HepG2 (cell line): ENCODE measurements around the gene CNOT1. TPM values are rescaled to one million over a fixed set of nuclear protein-coding genes. Genes with fewer than 3 reads are reported as not detected.

ENCODE experiments used
- ARNT2 ChIP-seq: sonication (generic); formaldehyde crosslinking; IDR thresholded peaks from 2 replicates; pipeline ENCODE4 v1.8.0; 2022; ENCODE audit warnings: mild to moderate bottlenecking, low read depth, missing genetic modification reagents, moderate library complexity
- ARNTL ChIP-seq: sonication (generic); formaldehyde crosslinking; IDR thresholded peaks from 2 replicates; pipeline ENCODE4 v1.4.0; 2020; ENCODE audit warnings: mild to moderate bottlenecking, missing genetic modification reagents
- BHLHE40 ChIP-seq: IDR thresholded peaks from 2 replicates; pipeline ENCODE4 v1.6.1; 2011; ENCODE audit warnings: low read length, improper control_type of control experiment
- CCAR2 ChIP-seq: fragments of 200-400 bp; formaldehyde crosslinking; optimal IDR thresholded peaks from 2 replicates; pipeline ENCODE3; 2018; ENCODE audit warnings: low read depth, mild to moderate bottlenecking, low read length, moderate library complexity
- DMTF1 ChIP-seq: sonication (generic); formaldehyde crosslinking; IDR thresholded peaks from 2 replicates; pipeline ENCODE4 v1.4.0; 2020; ENCODE audit warnings: mild to moderate bottlenecking, missing genetic modification reagents
- EED ChIP-seq: sonication (generic); formaldehyde crosslinking; IDR thresholded peaks from 2 replicates; pipeline ENCODE4 v1.5.0; 2020; ENCODE audit warnings: mild to moderate bottlenecking, missing genetic modification reagents
- EP300 ChIP-seq, 3 experiments: sonication (generic) in 1 of 3; formaldehyde crosslinking in 1 of 3; IDR thresholded peaks; 2 replicates each; pipeline versions ENCODE4 v1.5.1 to v1.6.1; 2011 to 2020; ENCODE audit warnings: low read depth in 2 of 3, low read length in 2 of 3, borderline replicate concordance in 1 of 3, improper control_type of control experiment in 1 of 3, mild to moderate bottlenecking in 1 of 3, missing genetic modification reagents in 1 of 3, moderate library complexity in 1 of 3
- HOXA5 ChIP-seq: sonication (generic); formaldehyde crosslinking; IDR thresholded peaks from 2 replicates; pipeline ENCODE4 v1.4.0; 2020; ENCODE audit warnings: missing genetic modification reagents
- MAX ChIP-seq: IDR thresholded peaks from 2 replicates; pipeline ENCODE4 v1.6.1; 2012; ENCODE audit warnings: inconsistent platforms
- MYC ChIP-seq: sonication (generic); formaldehyde crosslinking; IDR thresholded peaks from 2 replicates; pipeline ENCODE4 v1.9.0; 2021; ENCODE audit warnings: missing genetic modification reagents, borderline replicate concordance
- PHF20 ChIP-seq: sonication (generic); formaldehyde crosslinking; IDR thresholded peaks from 2 replicates; pipeline ENCODE4 v1.5.0; 2020; ENCODE audit warnings: mild to moderate bottlenecking, missing genetic modification reagents
- REPIN1 ChIP-seq: sonication (generic); formaldehyde crosslinking; IDR thresholded peaks from 2 replicates; pipeline ENCODE4 v1.8.0; 2022; ENCODE audit warnings: missing genetic modification reagents, low read depth, mild to moderate bottlenecking, borderline replicate concordance
- SALL1 ChIP-seq: sonication (generic); formaldehyde crosslinking; IDR thresholded peaks from 2 replicates; pipeline ENCODE4 v1.8.0; 2022; ENCODE audit warnings: mild to moderate bottlenecking, missing genetic modification reagents
- SALL2 ChIP-seq: sonication (generic); formaldehyde crosslinking; IDR thresholded peaks from 2 replicates; pipeline ENCODE4 v1.8.1; 2023; ENCODE audit warnings: mild to moderate bottlenecking, missing genetic modification reagents, inconsistent platforms
- SMC3 ChIP-seq: IDR thresholded peaks from 2 replicates; pipeline ENCODE4 v1.6.1; 2011; ENCODE audit warnings: low read length, improper control_type of control experiment
- TARDBP ChIP-seq: sonication (generic); formaldehyde crosslinking; IDR thresholded peaks from 2 replicates; pipeline ENCODE4 v1.8.0; 2022; ENCODE audit warnings: mild to moderate bottlenecking, missing genetic modification reagents
- THAP11 ChIP-seq: IDR thresholded peaks from 2 replicates; pipeline ENCODE4 v1.6.1; 2016; ENCODE audit warnings: missing biosample characterization, missing genetic modification reagents
- THRA ChIP-seq: sonication (generic); formaldehyde crosslinking; IDR thresholded peaks from 2 replicates; pipeline ENCODE4 v1.4.0; 2020; ENCODE audit warnings: missing genetic modification reagents, borderline replicate concordance
- ZBTB7A ChIP-seq: sonication (generic); formaldehyde crosslinking; IDR thresholded peaks from 2 replicates; pipeline ENCODE4 v1.8.0; 2022; ENCODE audit warnings: mild to moderate bottlenecking, missing genetic modification reagents
- ZFY ChIP-seq: sonication (generic); formaldehyde crosslinking; IDR thresholded peaks from 2 replicates; pipeline ENCODE4 v1.4.0; 2020; ENCODE audit warnings: missing genetic modification reagents
- ZNF160 ChIP-seq: sonication (generic); formaldehyde crosslinking; IDR thresholded peaks from 2 replicates; pipeline ENCODE4 v1.8.0; 2022; ENCODE audit warnings: mild to moderate bottlenecking, inconsistent platforms, missing genetic modification reagents
- ZNF354B ChIP-seq: sonication (generic); formaldehyde crosslinking; IDR thresholded peaks from 2 replicates; pipeline ENCODE4 v1.8.0; 2022; ENCODE audit warnings: mild to moderate bottlenecking, missing genetic modification reagents
- ZNF501 ChIP-seq: sonication (generic); formaldehyde crosslinking; IDR thresholded peaks from 2 replicates; pipeline ENCODE4 v1.5.1; 2020; ENCODE audit warnings: mild to moderate bottlenecking, moderate library complexity, missing genetic modification reagents
- ZNF691 ChIP-seq: sonication (generic); formaldehyde crosslinking; IDR thresholded peaks from 2 replicates; pipeline ENCODE4 v1.4.0; 2020; ENCODE audit warnings: missing genetic modification reagents, low read depth, mild to moderate bottlenecking, borderline replicate concordance
- polyA plus RNA-seq, 8 experiments: library from polyadenylated mRNA; depleted of rRNA in 3 of 8; stranded (reverse) in 7 of 8; unstranded in 1 of 8; fragments of >200 nt; fragmentation: Illumina TruSeq in 4 of 8; extraction: Trizol in 4 of 8; gene quantifications; 2 replicates each; pipeline versions ENCODE4 v1.2.1 to v1.2.3, GENCODE V29; 2011 to 2016; ENCODE audit warnings: low read depth in 4 of 8, missing spikeins in 1 of 8, mixed read lengths in 1 of 8; ENCODE audit not compliant: insufficient read depth in 1 of 8
- total RNA-seq, 5 experiments: library from RNA; depleted of rRNA; stranded (reverse); fragments of >200 nt; fragmentation: Illumina TruSeq; extraction: Trizol; gene quantifications; 2 replicates each; pipeline ENCODE4 v1.2.3, GENCODE V29; 2016; ENCODE audit warnings: low read depth in 1 of 5

Gene CNOT1
- total and polyA plus RNA-seq, 2 of the 13 experiments (the other 11 are each of a cell fraction or from before 2014, with no cell fraction given), result 188 to 232 TPM

- TF ChIP-seq DMTF1 (CRISPR knock-in tag), result no peak
- TF ChIP-seq CCAR2, result no peak
- TF ChIP-seq SMC3, result peak; percentile 67
- peak; percentile 60; the same call in 1 of the 2 replicates for TF ChIP-seq REPIN1 (CRISPR knock-in tag)
- TF ChIP-seq ZNF691 (CRISPR knock-in tag), result peak; percentile 64; the same call in 1 of the 2 replicates
- TF ChIP-seq TARDBP, result 0 out of 2 replicates have a peak, but pooled peaks have one; percentile 47
- 0 out of 2 replicates have a peak, but pooled peaks have one; percentile 47 for TF ChIP-seq THAP11 (CRISPR knock-in tag)
- TF ChIP-seq HOXA5 (CRISPR knock-in tag), result 0 out of 2 replicates have a peak, but pooled peaks have one; percentile 47
- TF ChIP-seq BHLHE40, result peak; percentile 37
- no peak for TF ChIP-seq ZBTB7A (CRISPR knock-in tag)
- 0 out of 2 replicates have a peak, but pooled peaks have one; percentile 38 for TF ChIP-seq SALL2 (CRISPR knock-in tag)
- TF ChIP-seq EED (CRISPR knock-in tag), result 0 out of 2 replicates have a peak, but pooled peaks have one; percentile 31
- TF ChIP-seq ZNF501 (CRISPR knock-in tag), result peak; percentile 39; the same call in 1 of the 2 replicates
- no peak for TF ChIP-seq PHF20
- peak; percentile 66 for TF ChIP-seq MAX
- TF ChIP-seq EP300 (IDR thresholded peaks at IDR 0.05; ENCODE audit: low read depth in 2 of 2, low read length in 2 of 2), result 0 out of 4 replicates have a peak, but pooled peaks of 1 of the 2 experiments have one; percentile 18
- no peak for TF ChIP-seq EP300 (CRISPR knock-in tag; IDR thresholded peaks at IDR 0.05; ENCODE audit: borderline replicate concordance)
- 0 out of 2 replicates have a peak, but pooled peaks have one; percentile 5 for TF ChIP-seq ARNT2 (CRISPR knock-in tag)
- TF ChIP-seq ZNF160 (CRISPR knock-in tag), result 0 out of 2 replicates have a peak, but pooled peaks have one; percentile 19
- TF ChIP-seq ZFY (CRISPR knock-in tag), result peak; percentile 43; the same call in 1 of the 2 replicates
- TF ChIP-seq MYC (CRISPR knock-in tag), result peak; percentile 71
- 0 out of 2 replicates have a peak, but pooled peaks have one; percentile 49 for TF ChIP-seq ARNTL
- 0 out of 2 replicates have a peak, but pooled peaks have one; percentile 38 for TF ChIP-seq THRA (CRISPR knock-in tag)
- peak; percentile 60 for TF ChIP-seq SALL1 (CRISPR knock-in tag)
- TF ChIP-seq ZNF354B, result peak; percentile 34; the same call in 1 of the 2 replicates
Measured at GRCh38 chr16:58511933-58512815, 117.5 kb downstream of the CNOT1 start (continued).
